HG02852 (cell line): ENCODE results near the gene PHLPP1.
A peak's percentile ranks its signal among the peaks of the same experiment; 100 is the strongest.
"Not testable (repeated sequence)": the region's sequence is repeated elsewhere in the genome, so short reads cannot be mapped to it uniquely, and the experiment has no call there.

ENCODE experiments used
- ATAC-seq: cut with Tn5 transposase; IDR thresholded peaks from one replicate; pipeline ENCODE4 v1.9.1; 2021; ENCODE audit warnings: mild to moderate bottlenecking, moderate library complexity; ENCODE audit not compliant: unreplicated experiment

PHLPP1 gene

GRCh38 chr18:62740650-62741049, 25.3 kb downstream of the PHLPP1 start:
- not testable (repeated sequence) for ATAC-seq

GRCh38 chr18:62741118-62741566, 25.8 kb downstream of the PHLPP1 start:
- ATAC-seq, result no peak

GRCh38 chr18:62741584-62741983, 26.2 kb downstream of the PHLPP1 start:
- ATAC-seq, result no peak

GRCh38 chr18:62744076-62744968, 29.0 kb downstream of the PHLPP1 start:
- peak; percentile 67 for ATAC-seq

- no peak for ATAC-seq
These were observed 29.9 kb downstream of the PHLPP1 start for GRCh38 chr18:62745089-62745751.

- no peak for ATAC-seq
These were observed 34.0 kb downstream of the PHLPP1 start for GRCh38 chr18:62749389-62749788.

- no peak for ATAC-seq
These were observed 36.0 kb downstream of the PHLPP1 start for GRCh38 chr18:62751341-62751821.

- no peak for ATAC-seq
These were observed 36.6 kb downstream of the PHLPP1 start for GRCh38 chr18:62751977-62752376.

- no peak for ATAC-seq
These were observed 38.7 kb downstream of the PHLPP1 start for GRCh38 chr18:62754026-62754425.

- ATAC-seq, result no peak
These were observed 40.1 kb downstream of the PHLPP1 start for GRCh38 chr18:62755454-62755853.

GRCh38 chr18:62755946-62756345, 40.6 kb downstream of the PHLPP1 start:
- ATAC-seq, result no peak

GRCh38 chr18:62757399-62758010, 42.2 kb downstream of the PHLPP1 start:
- no peak for ATAC-seq

- no peak for ATAC-seq
These were observed 43.2 kb downstream of the PHLPP1 start for GRCh38 chr18:62758591-62758990.

GRCh38 chr18:62759704-62760402, 44.5 kb downstream of the PHLPP1 start:
- ATAC-seq, result no peak

- ATAC-seq, result no peak
These were observed 45.0 kb downstream of the PHLPP1 start for GRCh38 chr18:62760403-62760734.

GRCh38 chr18:62763101-62763521, 47.8 kb downstream of the PHLPP1 start:
- peak; percentile 89 for ATAC-seq

- ATAC-seq, result no peak
These were observed 50.9 kb downstream of the PHLPP1 start for GRCh38 chr18:62766266-62766665.

- ATAC-seq, result no peak
These were observed 52.0 kb downstream of the PHLPP1 start for GRCh38 chr18:62767321-62767720.

- ATAC-seq, result no peak
These were observed 52.7 kb downstream of the PHLPP1 start for GRCh38 chr18:62767836-62768557.

GRCh38 chr18:62768558-62768943, 53.2 kb downstream of the PHLPP1 start:
- no peak for ATAC-seq
